PC-9 (cell line): ENCODE data around the gene SPON1. TPM values are rescaled to one million over a fixed set of nuclear protein-coding genes. Genes with fewer than 3 reads are reported as not detected.

Experiments used
- BruUV-seq: library from RNA; stranded (reverse); fragments of 400-500 nt; replicated peaks from 2 replicates; lab custom pipeline; 2021; lab: Mats Ljungman, UMichigan
- CTCF ChIA-PET: fragments of 300-600 bp; sonication (Branson Sonifier 250); formaldehyde crosslinking; loops from one replicate; lab custom pipeline; 2022; ENCODE audit warnings: antibody characterized with exemption; lab: Charles Lee
- POLR2A ChIA-PET: fragments of 300-600 bp; sonication (Branson Sonifier 250); formaldehyde crosslinking; loops from one replicate; lab custom pipeline; 2022; ENCODE audit warnings: antibody characterized with exemption; ENCODE audit not compliant: unreplicated experiment; lab: Charles Lee
- DNase-seq, 2 experiments: peaks; one replicate each; pipeline versions ENCODE4 v3.0.0 to v3.0.0-alpha.2; 2015 to 2022; ENCODE audit warnings: mixed read lengths in 1 of 2
- H2AFZ ChIP-seq: fragments of 200-600 bp; sonication (generic); 2 replicates; pipeline ENCODE4 v1.8.1; 2017; ENCODE audit warnings: antibody characterized with exemption
- H3F3A ChIP-seq: fragments of 200-600 bp; sonication (generic); 2 replicates; pipeline ENCODE4 v1.8.1; 2017; ENCODE audit warnings: antibody characterized with exemption, mild to moderate bottlenecking, low read depth; ENCODE audit not compliant: insufficient read depth
- H3K27ac ChIP-seq: fragments of 200-600 bp; sonication (generic); 2 replicates; pipeline ENCODE4 v1.6.1; 2016; ENCODE audit warnings: mixed run types
- H3K27me3 ChIP-seq: fragments of 200-600 bp; sonication (generic); 2 replicates; pipeline ENCODE4 v1.6.1; 2016; ENCODE audit warnings: low read depth, mixed run types; ENCODE audit not compliant: insufficient read depth
- H3K36me3 ChIP-seq: fragments of 200-600 bp; sonication (generic); 2 replicates; pipeline ENCODE4 v1.6.1; 2016; ENCODE audit warnings: low read depth, mixed run types
- H3K4me1 ChIP-seq: fragments of 200-600 bp; sonication (generic); replicated peaks from 2 replicates; pipeline ENCODE4 v1.6.1; 2016; ENCODE audit warnings: mixed run types; ENCODE audit not compliant: insufficient read depth
- H3K4me2 ChIP-seq: fragments of 200-600 bp; sonication (generic); 2 replicates; pipeline ENCODE4 v1.6.1; 2017; ENCODE audit warnings: mixed run types
- H3K4me3 ChIP-seq: fragments of 200-600 bp; sonication (generic); 2 replicates; pipeline ENCODE4 v1.6.1; 2016; ENCODE audit warnings: mixed run types
- H3K79me2 ChIP-seq: fragments of 200-600 bp; sonication (generic); 2 replicates; pipeline ENCODE4 v1.6.1; 2017; ENCODE audit warnings: low read depth, mixed run types
- H3K9me2 ChIP-seq: fragments of 200-600 bp; sonication (generic); 2 replicates; pipeline ENCODE4 v1.8.1; 2017; ENCODE audit warnings: mild to moderate bottlenecking; ENCODE audit not compliant: insufficient read depth
- H3K9me3 ChIP-seq: fragments of 200-600 bp; sonication (generic); 2 replicates; pipeline ENCODE4 v1.8.1; 2016; ENCODE audit warnings: low read depth; ENCODE audit not compliant: insufficient read depth
- H4K20me1 ChIP-seq: fragments of 200-600 bp; sonication (generic); 2 replicates; pipeline ENCODE4 v1.8.1; 2017; ENCODE audit not compliant: insufficient read depth
- EZH2 ChIP-seq: fragments of 200-600 bp; sonication (generic); IDR thresholded peaks from 2 replicates; pipeline ENCODE4 v1.8.0; 2017; ENCODE audit warnings: antibody characterized with exemption, low read depth
- intact Hi-C: fragments of 100-400 bp; cut with micrococcal nuclease; formaldehyde crosslinking; loops from one replicate; pipeline ENCODE4 v1.10.0; 2022; ENCODE audit not compliant: unreplicated experiment
- total RNA-seq: library from RNA; stranded (reverse); gene quantifications from 2 replicates; pipeline ENCODE4 v1.2.3, GENCODE V29; 2021
- TF ChIP-seq, protein P1 (sequence below): fragments of 200-600 bp; sonication (generic); conservative IDR thresholded peaks from 2 replicates; pipeline ENCODE4 v1.6.1; 2017; ENCODE audit warnings: mixed run types, antibody characterized with exemption, mild to moderate bottlenecking, moderate library complexity

SPON1 gene
- total RNA-seq, 1 experiment from 2014 or later: 0.70 TPM

DNA sequence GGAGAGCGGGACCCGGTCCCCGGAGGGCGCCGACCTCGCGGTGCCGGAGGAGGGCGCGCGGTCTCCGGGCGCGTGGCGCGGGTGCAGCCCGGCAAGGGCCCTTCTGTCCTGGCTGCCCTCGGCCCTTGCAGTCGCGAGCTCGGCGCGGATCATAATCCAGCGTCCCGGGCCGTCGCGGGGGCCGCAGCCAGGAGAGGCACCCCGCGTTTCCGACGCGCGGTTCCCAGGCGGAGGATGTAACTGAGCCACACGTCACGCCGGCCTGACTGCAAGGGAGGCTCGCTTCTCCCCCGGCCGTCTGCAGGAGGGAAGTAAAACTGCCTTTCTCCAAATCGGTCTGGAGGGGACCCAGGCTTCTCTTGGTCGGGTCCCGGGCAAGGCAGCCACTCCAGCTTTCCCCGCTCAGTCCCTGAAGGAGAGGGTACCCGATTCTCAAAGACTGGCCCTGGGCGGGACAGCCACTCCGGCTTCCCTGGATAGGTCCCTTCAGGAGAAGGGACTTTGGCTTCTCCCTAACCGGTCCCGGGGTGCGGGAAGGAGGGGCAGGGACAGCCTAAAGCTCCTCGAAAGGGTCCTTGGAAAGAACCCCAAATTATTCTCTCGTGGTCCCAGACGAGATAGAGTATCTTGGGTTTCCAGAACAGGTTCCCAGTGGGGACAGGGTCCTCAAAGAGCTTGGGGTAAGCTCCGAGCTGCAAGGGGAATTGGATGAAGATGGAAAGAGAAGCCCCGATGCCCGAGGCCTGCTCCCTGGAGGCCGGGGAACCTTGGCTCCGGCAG is 836 bp downstream of the SPON1 start:
- Histone ChIP-seq H3K4me2 (no peak overlapping the region), H3K36me3 (no peaks in the 10 kb centered on the region), H3K27ac (no peak overlapping the region), H4K20me1 (no peaks in the 10 kb centered on the region), H3K4me3 (no peak overlapping the region), H3K27me3 (no peaks in the 10 kb centered on the region), H3K79me2 (no peaks in the 10 kb centered on the region), H3F3A (no peaks in the 10 kb centered on the region), H3K9me2 (no peaks in the 10 kb centered on the region), H3K9me3 (no peaks in the 10 kb centered on the region), H2AFZ (no peak overlapping the region), H3K4me1 (no peaks in the 10 kb centered on the region)
- no TSS peak for BruUV-seq
- intact Hi-C loops: no loop called here
- CTCF ChIA-PET: no interaction called here
- POLR2A ChIA-PET: no interaction called here
- TF ChIP-seq, protein P1, sequence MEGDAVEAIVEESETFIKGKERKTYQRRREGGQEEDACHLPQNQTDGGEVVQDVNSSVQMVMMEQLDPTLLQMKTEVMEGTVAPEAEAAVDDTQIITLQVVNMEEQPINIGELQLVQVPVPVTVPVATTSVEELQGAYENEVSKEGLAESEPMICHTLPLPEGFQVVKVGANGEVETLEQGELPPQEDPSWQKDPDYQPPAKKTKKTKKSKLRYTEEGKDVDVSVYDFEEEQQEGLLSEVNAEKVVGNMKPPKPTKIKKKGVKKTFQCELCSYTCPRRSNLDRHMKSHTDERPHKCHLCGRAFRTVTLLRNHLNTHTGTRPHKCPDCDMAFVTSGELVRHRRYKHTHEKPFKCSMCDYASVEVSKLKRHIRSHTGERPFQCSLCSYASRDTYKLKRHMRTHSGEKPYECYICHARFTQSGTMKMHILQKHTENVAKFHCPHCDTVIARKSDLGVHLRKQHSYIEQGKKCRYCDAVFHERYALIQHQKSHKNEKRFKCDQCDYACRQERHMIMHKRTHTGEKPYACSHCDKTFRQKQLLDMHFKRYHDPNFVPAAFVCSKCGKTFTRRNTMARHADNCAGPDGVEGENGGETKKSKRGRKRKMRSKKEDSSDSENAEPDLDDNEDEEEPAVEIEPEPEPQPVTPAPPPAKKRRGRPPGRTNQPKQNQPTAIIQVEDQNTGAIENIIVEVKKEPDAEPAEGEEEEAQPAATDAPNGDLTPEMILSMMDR: no peak
- DNase-seq: no peak

DNA sequence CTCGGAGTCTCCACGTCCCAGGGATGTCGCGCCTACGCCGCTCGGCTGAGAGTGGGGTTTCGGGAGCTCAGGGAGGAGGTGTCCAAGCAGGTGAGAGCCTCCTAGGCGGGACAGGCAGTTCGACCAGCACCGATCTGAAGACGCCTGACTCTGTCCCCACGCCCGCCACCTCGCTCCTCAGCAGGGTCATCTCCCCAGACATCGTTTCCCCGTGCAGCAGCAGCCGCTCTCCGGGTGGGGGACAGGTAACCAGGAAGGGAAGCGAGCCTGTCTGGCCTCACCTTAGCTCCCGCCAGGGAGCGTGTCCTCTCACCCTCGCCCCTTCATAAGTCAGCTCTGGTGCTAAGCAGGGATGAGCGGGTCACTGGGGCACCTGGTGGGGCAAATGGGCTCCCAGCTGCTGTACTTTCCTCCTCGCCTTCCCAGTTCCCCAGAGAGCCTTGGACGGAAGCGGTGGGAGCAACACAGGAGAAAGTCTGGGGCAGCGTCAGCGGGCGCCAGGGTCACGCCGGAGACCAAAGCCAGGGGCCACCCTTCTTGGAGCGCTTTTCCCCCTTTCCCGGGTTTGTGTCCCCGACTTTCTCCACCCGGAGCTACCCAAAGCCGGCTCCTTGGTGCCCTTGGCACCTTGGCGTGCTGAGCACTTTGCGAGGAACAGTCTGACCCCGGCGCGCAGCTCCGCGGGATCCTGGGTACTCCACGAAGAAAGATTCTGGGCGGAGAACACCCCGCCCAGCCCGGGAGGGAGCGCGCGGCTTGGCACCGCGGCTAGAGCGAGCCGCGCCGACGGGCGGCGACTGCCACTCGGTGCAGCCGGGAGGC is 1.6 kb downstream of the SPON1 start:
- H2AFZ ChIP-seq: no peak overlapping the region
- intact Hi-C loops: no loop called here

DNA sequence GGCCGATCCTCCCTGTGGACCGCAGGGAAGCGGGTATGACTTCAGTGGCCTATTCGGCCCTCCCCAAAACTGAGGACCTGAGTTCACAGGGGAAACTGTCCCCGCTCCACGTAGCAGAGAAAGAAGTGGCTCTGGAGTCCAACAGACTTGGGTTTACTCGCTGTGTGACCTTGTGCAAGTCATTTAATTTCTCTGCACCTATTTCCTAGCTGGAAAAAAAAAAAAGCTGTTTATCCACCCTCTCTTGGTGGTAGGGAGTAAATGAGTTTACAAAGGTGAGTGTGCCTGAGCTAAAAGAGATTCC is 2.2 kb downstream of the SPON1 start:
- ChIA-PET POLR2A (no interaction called here), CTCF (interaction anchor here (0.6 kb wide), 1 partner anchor 184 kb away, joined by 3 read pairs; no protein-coding TSS in a partner anchor)
- Histone ChIP-seq H3K27me3 (no peaks in the 10 kb centered on the region), H3K4me2 (no peak overlapping the region), H2AFZ (no peak overlapping the region), H3K27ac (no peak overlapping the region), H3K4me3 (no peak overlapping the region), H3F3A (no peaks in the 10 kb centered on the region), H3K9me3 (no peaks in the 10 kb centered on the region), H3K4me1 (no peaks in the 10 kb centered on the region), H3K9me2 (no peaks in the 10 kb centered on the region), H4K20me1 (no peaks in the 10 kb centered on the region), H3K36me3 (no peaks in the 10 kb centered on the region), H3K79me2 (no peaks in the 10 kb centered on the region)
- no peak for DNase-seq
- TF ChIP-seq, protein P1: no peak
- TF ChIP-seq EZH2: no peak
- BruUV-seq: no TSS peak
- intact Hi-C loops: no loop called here

More for the DNA sequence above, 1.6 kb downstream of the SPON1 start:
- no peak overlapping the region for H3K27ac ChIP-seq
- TF ChIP-seq EZH2: no peak
- TF ChIP-seq, protein P1: no peak
- H3K4me1 ChIP-seq: no peaks in the 10 kb centered on the region
- H3K9me2 ChIP-seq: no peaks in the 10 kb centered on the region
- CTCF ChIA-PET: no interaction called here
- no TSS peak for BruUV-seq
- no peak overlapping the region for H3K4me2 ChIP-seq
- no peaks in the 10 kb centered on the region for H4K20me1 ChIP-seq
- H3K4me3 ChIP-seq: no peak overlapping the region
- no peak for DNase-seq
- no peaks in the 10 kb centered on the region for H3K79me2 ChIP-seq
- POLR2A ChIA-PET: no interaction called here
- no peaks in the 10 kb centered on the region for H3K36me3 ChIP-seq
- H3K9me3 ChIP-seq: no peaks in the 10 kb centered on the region
- H3K27me3 ChIP-seq: no peaks in the 10 kb centered on the region
- no peaks in the 10 kb centered on the region for H3F3A ChIP-seq
